Heart right ventricle (tissue), 16 donors: Measurements from ENCODE around the gene SAMD8. TPM values are rescaled to one million over a fixed set of nuclear protein-coding genes. Genes with fewer than 3 reads are reported as not detected.

Experiments
- ATAC-seq, 8 donors: fragments of 200-7000 bp; cut with Tn5 transposase; one replicate each; pipeline ENCODE4 v1.9.1; 2020; ENCODE audit warnings: mild to moderate bottlenecking in 8 of 8, moderate library complexity in 8 of 8, moderate number of reproducible peaks in 1 of 8
- DNase-seq, 2 donors: peaks; one replicate each; pipeline ENCODE4 v3.0.0-alpha.2; 2020
- H3K27ac ChIP-seq, 10 donors: fragments of 200-600 bp; sonication (generic) in 2 of 10; one replicate each; pipeline versions ENCODE4 v1.5.0 to v1.8.0; 2020 to 2022; ENCODE audit warnings: mild to moderate bottlenecking in 3 of 10
- H3K27me3 ChIP-seq, 7 donors: fragments of 200-600 bp; one replicate each; pipeline ENCODE4 v1.8.0; 2021 to 2022; ENCODE audit warnings: mild to moderate bottlenecking in 2 of 7
- H3K36me3 ChIP-seq, 9 donors: fragments of 200-600 bp; sonication (generic) in 1 of 9; one replicate each; pipeline versions ENCODE4 v1.5.0 to v1.8.0; 2020 to 2022; ENCODE audit warnings: mild to moderate bottlenecking in 2 of 9
- H3K4me1 ChIP-seq, 9 donors: fragments of 200-600 bp; sonication (generic) in 1 of 9; one replicate each; pipeline versions ENCODE4 v1.5.0 to v1.8.0; 2020 to 2022; ENCODE audit warnings: mild to moderate bottlenecking in 4 of 9
- H3K4me3 ChIP-seq, 10 donors: fragments of 200-600 bp; sonication (generic) in 2 of 10; one replicate each; pipeline versions ENCODE4 v1.5.0 to v1.8.0; 2020 to 2022; ENCODE audit warnings: mild to moderate bottlenecking in 7 of 10, moderate library complexity in 2 of 10
- H3K9me3 ChIP-seq, 11 donors: fragments of 200-600 bp in 10 of 11; sonication (generic) in 2 of 11; one replicate each; pipeline versions ENCODE4 v1.5.0 to v1.8.0; 2013 to 2022; ENCODE audit warnings: mild to moderate bottlenecking in 2 of 11, control low read depth in 1 of 11, moderate library complexity in 1 of 11
- WGBS, 2 donors: extraction: QIAGEN DNeasy Blood & Tissue Kit; methylation state at CpG; one replicate each; pipeline ENCODE4 v1.1.7; 2013; ENCODE audit warnings: inconsistent platforms in 1 of 2; 5-methylcytosine and 5-hydroxymethylcytosine counted together
- intact Hi-C, 10 donors: fragments of 100-400 bp; cut with DNase I; formaldehyde crosslinking; loops; one replicate each; pipeline versions ENCODE4 v1.11.1 to v1.14.2; 2022
- polyA plus RNA-seq, 2 donors: library from polyadenylated mRNA; stranded (reverse); fragments of 200-250 nt; gene quantifications; one replicate each; pipeline ENCODE4 v1.2.3, GENCODE V29; 2013
- total RNA-seq, 10 donors: library from RNA; stranded (reverse); fragmentation: NEBNext Ultra II Directional in 3 of 10; extraction: Animal tissue kit (Norgen Biotek cat#: 25700) in 3 of 10; gene quantifications; one replicate each; pipeline versions ENCODE4 v1.2.1 to v1.2.4, GENCODE V29; 2021 to 2023
- TF ChIP-seq, protein P1 (sequence below), 9 donors: fragments of 200-600 bp; sonication (generic) in 2 of 9; IDR thresholded peaks; one replicate each; pipeline versions ENCODE4 v1.5.0 to v1.8.0; 2021 to 2022; ENCODE audit warnings: antibody characterized with exemption in 9 of 9, mild to moderate bottlenecking in 5 of 9, moderate library complexity in 1 of 9
- donor health status: Arrhythmogenic right ventricular cardiomyopathy.
- donor health status: ischemic (EF 13 %, LVEDD 7.1; RV severe dilation, severe dysfunction).
- donor health status: healthy with polysubstance abuse.
- donor health status: DM: no; HTN: yes; CAD: no.
- donor health status: DM: no; HTN: no; CAD: no.
- donor health status: ischemic (EF 25% LVEDD 6.9; RV normal size, moderate dysfunction).
- donor health status: ischemic (EF 25% LVEDD 5.7; RV mildly dilated, moderate dysfunction).
- donor health status: healthy.
- donor health status: DM: yes; HTN: yes; CAD: no.
- donor health status: Ischemic cardiomyopathy.
- donor health status: ischemic (EF 35%, LVEDD 5.7; RV mildly dilated, moderate dysfunction).
- donor health status: nonischemic (EF 11% LVEDD 7.7; RV severe dilation, severe dysfunction).
- donor health status: DM: yes; HTN: yes; CAD: no.
- donor health status: PGD.
- donor health status: ischemic (EF 29% LVEDD 5.4; RV normal size, mild dysfunction).
- donor health status: nonischemic (EF 23%, LVEDD 6.1; RV moderate dilation, normal function).

The SAMD8 gene
- total and polyA plus RNA-seq, 12 donors = 5.3 to 31.2 (median 25.4) TPM

DNA sequence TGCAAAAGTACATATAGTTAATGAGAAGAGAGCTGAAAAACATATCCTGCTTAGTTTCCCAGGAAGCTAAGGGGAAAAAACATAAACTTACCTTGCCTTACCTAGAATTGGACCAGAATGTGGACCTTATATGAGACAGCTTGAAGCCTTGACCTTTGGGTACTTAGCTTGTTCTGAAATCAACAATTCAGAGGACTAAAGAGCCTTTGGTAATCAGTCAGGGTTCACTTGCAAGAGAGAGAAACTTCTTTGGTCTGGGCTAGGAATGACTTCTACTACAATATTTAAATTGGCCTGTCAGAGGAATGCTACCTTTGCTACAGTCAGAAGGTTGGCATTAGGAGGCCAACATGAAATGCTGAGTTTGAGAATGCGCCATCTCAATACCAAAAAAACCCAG is 24.9 kb downstream of the SAMD8 start:
- no peak overlapping the region for H3K27ac ChIP-seq

GRCh38 chr10:75137533-75138438 is 26.3 kb downstream of the SAMD8 start:
- Histone ChIP-seq H3K4me1 (peaks cover 0 to 34% (median 25%) of the 10 kb centered on the region in 9 donors), H3K4me3 (no peak overlapping the region), H3K27me3 (no peaks in the 10 kb centered on the region), H3K9me3 (no peaks in the 10 kb centered on the region), H3K27ac (peak overlapping the region in 4 of 10 donors; percentile 8 to 15 (median 10)), H3K36me3 (no peaks in the 10 kb centered on the region)
- TF ChIP-seq, protein P1, sequence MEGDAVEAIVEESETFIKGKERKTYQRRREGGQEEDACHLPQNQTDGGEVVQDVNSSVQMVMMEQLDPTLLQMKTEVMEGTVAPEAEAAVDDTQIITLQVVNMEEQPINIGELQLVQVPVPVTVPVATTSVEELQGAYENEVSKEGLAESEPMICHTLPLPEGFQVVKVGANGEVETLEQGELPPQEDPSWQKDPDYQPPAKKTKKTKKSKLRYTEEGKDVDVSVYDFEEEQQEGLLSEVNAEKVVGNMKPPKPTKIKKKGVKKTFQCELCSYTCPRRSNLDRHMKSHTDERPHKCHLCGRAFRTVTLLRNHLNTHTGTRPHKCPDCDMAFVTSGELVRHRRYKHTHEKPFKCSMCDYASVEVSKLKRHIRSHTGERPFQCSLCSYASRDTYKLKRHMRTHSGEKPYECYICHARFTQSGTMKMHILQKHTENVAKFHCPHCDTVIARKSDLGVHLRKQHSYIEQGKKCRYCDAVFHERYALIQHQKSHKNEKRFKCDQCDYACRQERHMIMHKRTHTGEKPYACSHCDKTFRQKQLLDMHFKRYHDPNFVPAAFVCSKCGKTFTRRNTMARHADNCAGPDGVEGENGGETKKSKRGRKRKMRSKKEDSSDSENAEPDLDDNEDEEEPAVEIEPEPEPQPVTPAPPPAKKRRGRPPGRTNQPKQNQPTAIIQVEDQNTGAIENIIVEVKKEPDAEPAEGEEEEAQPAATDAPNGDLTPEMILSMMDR (IDR thresholded peaks at IDR 0.05) = no peak
- WGBS, 2 donors = 37 to 40% methylated on average over 3 of the region's 3 CpGs
- DNase-seq (no peak), ATAC-seq (peak in 7 of 8 donors; percentile 38 to 94 (median 72))
- intact Hi-C loops = loop anchor here in 1 of 10 donors (5.0 kb wide), 1 partner anchor 35 kb away; no protein-coding TSS in a partner anchor

More for the DNA sequence above, 24.9 kb downstream of the SAMD8 start:
- TF ChIP-seq, protein P1 (IDR thresholded peaks at IDR 0.05) = no peak
- Histone ChIP-seq H3K4me1 (peaks cover 0 to 41% (median 30%) of the 10 kb centered on the region in 9 donors), H3K4me3 (no peak overlapping the region), H3K9me3 (no peaks in the 10 kb centered on the region), H3K36me3 (no peaks in the 10 kb centered on the region), H3K27me3 (no peaks in the 10 kb centered on the region)
- 97 to 98% methylated on average over 1 of the region's 1 CpG for WGBS, 2 donors
- no peak for ATAC-seq
- intact Hi-C loops = loop anchor here in 1 of 10 donors (5.0 kb wide), 1 partner anchor 36 kb away; no protein-coding TSS in a partner anchor
- DNase-seq = no peak

DNA sequence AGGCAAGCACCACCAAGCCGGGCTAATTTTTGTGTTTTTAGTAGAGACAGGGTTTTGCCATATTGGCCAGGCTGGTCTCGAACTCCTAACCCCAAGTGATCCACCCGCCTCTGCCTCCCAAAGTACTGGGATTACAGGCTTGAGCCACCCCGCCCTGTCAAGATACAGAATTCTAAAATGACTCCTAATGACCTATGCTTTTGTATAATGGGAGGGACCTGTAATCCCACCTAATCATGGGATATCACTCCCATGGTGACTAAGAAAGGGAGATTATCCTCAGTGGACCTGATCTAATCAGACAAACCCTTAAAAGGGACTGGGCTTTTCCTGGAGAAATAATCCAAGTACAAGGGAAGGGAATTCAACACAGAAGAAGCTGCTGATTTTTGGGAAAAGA is 28.8 kb downstream of the SAMD8 start:
- Histone ChIP-seq H3K4me3 (no peak overlapping the region), H3K9me3 (no peaks in the 10 kb centered on the region), H3K27me3 (no peaks in the 10 kb centered on the region), H3K36me3 (no peaks in the 10 kb centered on the region), H3K4me1 (peaks cover 0 to 56% (median 40%) of the 10 kb centered on the region in 9 donors), H3K27ac (no peak overlapping the region)
- 94 to 99% methylated on average over 4 of the region's 4 CpGs for WGBS, 2 donors
- ATAC-seq = peak in 1 of 8 donors; percentile 25
- TF ChIP-seq, protein P1 (IDR thresholded peaks at IDR 0.05) = no peak
- no peak for DNase-seq
- intact Hi-C loops = no loop called here

DNA sequence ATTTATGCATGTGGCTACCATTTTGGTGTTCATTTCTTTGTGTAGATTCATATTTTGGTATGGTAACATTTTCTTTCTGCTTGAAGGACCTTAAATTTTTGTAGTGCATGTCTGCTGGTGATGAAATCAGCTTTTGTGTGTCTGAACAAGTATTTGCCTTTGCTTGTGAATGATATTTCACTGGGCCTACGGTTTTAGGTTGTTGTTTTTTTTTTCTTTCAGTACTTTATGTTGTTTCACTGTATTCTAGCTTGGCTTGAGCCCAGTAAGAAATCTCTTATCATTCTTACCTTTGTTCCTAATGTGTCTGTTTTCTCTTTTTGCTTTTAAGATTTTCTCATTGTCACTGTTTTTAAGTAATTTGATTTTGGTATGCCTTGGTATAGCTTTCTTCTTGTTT is 31.9 kb downstream of the SAMD8 start:
- no peaks in the 10 kb centered on the region for H3K36me3 ChIP-seq
- H3K27ac ChIP-seq = peak overlapping the region in 2 of 10 donors; percentile 23 to 80
- H3K27me3 ChIP-seq = no peaks in the 10 kb centered on the region
- H3K9me3 ChIP-seq = no peaks in the 10 kb centered on the region
- TF ChIP-seq, protein P1 (IDR thresholded peaks at IDR 0.05) = no peak
- ATAC-seq = no peak
- no peak for DNase-seq
- 35 to 44% methylated on average over 1 of the region's 1 CpG for WGBS, 2 donors
- intact Hi-C loops = no loop called here
- no peak overlapping the region for H3K4me3 ChIP-seq
- H3K4me1 ChIP-seq = peaks cover 0 to 52% (median 34%) of the 10 kb centered on the region in 9 donors
